ENCODE measurements around the gene KRT76. TPM values are rescaled to one million over a fixed set of nuclear protein-coding genes. Genes with fewer than 3 reads are reported as not detected.

Gene KRT76
- total RNA-seq, 1 donor from 2014 or later, result not detected

- intact Hi-C loops (cut with micrococcal nuclease), result no loop called here
- Histone ChIP-seq H3K27ac (replicated peaks) (no peak overlapping the region), H3K4me3 (no peak overlapping the region), H3K36me3 (no peaks in the 10 kb centered on the region), H3K9me3 (replicated peaks) (peaks cover 5% of the 10 kb centered on the region), H3K4me1 (no peaks in the 10 kb centered on the region), H3K27me3 (ENCODE audit: low read depth) (peaks cover 53% of the 10 kb centered on the region)
- no peak for DNase-seq
- no peak for TF ChIP-seq CTCF (IDR thresholded peaks at IDR 0.05; ENCODE audit: borderline replicate concordance)
These were observed 9.7 kb downstream of the KRT76 start for GRCh38 chr12:52767427-52767826.

DNA sequence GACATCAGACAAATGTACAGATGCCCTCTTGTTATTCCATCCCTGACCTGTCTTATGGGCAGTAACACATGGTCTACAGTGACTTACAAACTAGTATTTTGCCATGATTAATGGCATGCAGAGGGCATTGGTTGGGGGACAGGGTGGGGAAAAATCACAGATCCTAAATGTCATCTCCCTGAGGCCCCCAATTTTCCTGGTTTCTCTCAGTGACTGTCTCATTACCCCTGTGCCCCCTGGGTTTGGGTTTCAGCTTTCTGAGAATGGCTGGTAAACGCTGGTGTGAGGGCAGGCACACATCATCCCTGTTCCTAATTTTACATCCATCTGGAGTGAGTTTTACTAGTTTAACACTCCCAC, 10.1 kb downstream of the KRT76 start:
- Histone ChIP-seq H3K27me3 (ENCODE audit: low read depth) (peaks cover 53% of the 10 kb centered on the region), H3K9me3 (replicated peaks) (peaks cover 9% of the 10 kb centered on the region), H3K4me3 (no peak overlapping the region), H3K36me3 (no peaks in the 10 kb centered on the region), H3K27ac (replicated peaks) (no peak overlapping the region), H3K4me1 (no peaks in the 10 kb centered on the region)
- no peak for TF ChIP-seq CTCF (IDR thresholded peaks at IDR 0.05; ENCODE audit: borderline replicate concordance)
- DNase-seq, result no peak
- intact Hi-C loops (cut with micrococcal nuclease), result no loop called here

DNA sequence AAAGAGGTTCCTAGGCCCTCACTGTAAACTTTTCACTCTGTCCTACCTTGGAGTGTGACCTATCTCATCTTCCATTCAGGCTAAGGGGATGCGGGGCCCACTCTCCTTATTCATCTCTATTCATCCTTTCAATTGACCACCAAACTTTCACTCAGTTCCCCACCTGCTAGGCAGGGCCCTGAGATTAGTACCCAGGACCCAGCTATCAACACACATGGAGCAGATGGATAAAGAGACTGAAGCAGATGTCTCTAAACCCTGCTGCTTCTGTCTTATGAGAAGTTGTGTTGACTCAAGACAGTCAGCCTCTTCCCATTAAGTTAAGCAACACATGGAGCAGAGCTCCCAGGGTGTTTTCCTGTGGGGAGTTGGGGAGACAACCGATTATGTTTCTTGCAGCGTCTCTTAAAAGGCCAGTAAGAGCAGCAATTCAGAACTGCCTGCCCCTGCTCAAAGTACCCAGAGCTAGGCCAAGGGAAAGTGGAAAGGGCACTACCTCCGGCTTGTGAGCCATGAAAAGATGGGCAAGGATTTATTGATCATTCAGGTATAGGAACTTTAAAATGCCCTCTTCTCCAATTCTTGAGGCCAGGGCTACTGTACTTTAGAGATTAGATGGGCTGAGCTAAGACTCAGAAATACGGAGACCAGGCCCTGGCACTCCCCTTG, 10.7 kb downstream of the KRT76 start:
- no peak overlapping the region for H3K4me3 ChIP-seq
- peaks cover 55% of the 10 kb centered on the region for H3K27me3 ChIP-seq (ENCODE audit: low read depth)
- DNase-seq, result no peak
- no peaks in the 10 kb centered on the region for H3K36me3 ChIP-seq
- no peak overlapping the region for H3K27ac ChIP-seq (replicated peaks)
- peaks cover 14% of the 10 kb centered on the region for H3K9me3 ChIP-seq (replicated peaks)
- intact Hi-C loops (cut with micrococcal nuclease), result no loop called here
- TF ChIP-seq CTCF (IDR thresholded peaks at IDR 0.05; ENCODE audit: borderline replicate concordance), result no peak
- no peaks in the 10 kb centered on the region for H3K4me1 ChIP-seq

GRCh38 chr12:52765702-52766101, 11.4 kb downstream of the KRT76 start:
- TF ChIP-seq CTCF (IDR thresholded peaks at IDR 0.05; ENCODE audit: borderline replicate concordance), result no peak
- Histone ChIP-seq H3K36me3 (no peaks in the 10 kb centered on the region), H3K27me3 (ENCODE audit: low read depth) (peaks cover 53% of the 10 kb centered on the region), H3K27ac (replicated peaks) (no peak overlapping the region), H3K4me1 (no peaks in the 10 kb centered on the region), H3K9me3 (replicated peaks) (peaks cover 22% of the 10 kb centered on the region), H3K4me3 (no peak overlapping the region)
- no peak for DNase-seq
- intact Hi-C loops (cut with micrococcal nuclease), result no loop called here

GRCh38 chr12:52763991-52764390, 13.2 kb downstream of the KRT76 start:
- no peak overlapping the region for H3K27ac ChIP-seq (replicated peaks)
- peaks cover 44% of the 10 kb centered on the region for H3K27me3 ChIP-seq (ENCODE audit: low read depth)
- H3K4me3 ChIP-seq, result no peak overlapping the region
- H3K9me3 ChIP-seq (replicated peaks), result peaks cover 34% of the 10 kb centered on the region
- DNase-seq, result no peak
- H3K36me3 ChIP-seq, result no peaks in the 10 kb centered on the region
- intact Hi-C loops (cut with micrococcal nuclease), result no loop called here
- TF ChIP-seq CTCF (IDR thresholded peaks at IDR 0.05; ENCODE audit: borderline replicate concordance), result no peak
- no peaks in the 10 kb centered on the region for H3K4me1 ChIP-seq

All from left ventricle myocardium inferior (tissue), 1 donor.